CD4-positive, alpha-beta T cell (primary cell): ENCODE data around the gene SYK. TPM values are rescaled to one million over a fixed set of nuclear protein-coding genes. Genes with fewer than 3 reads are reported as not detected.

Source experiments
- ATAC-seq: fragments of 200-7000 bp; cut with Tn5 transposase; one replicate; pipeline ENCODE4 v1.10.0; 2022; ENCODE audit warnings: mild to moderate bottlenecking; ENCODE audit not compliant: poor library complexity
- CTCF ChIA-PET: fragments of 350-600 bp; sonication (Branson Sonifier 250); formaldehyde crosslinking; loops from one replicate; lab custom pipeline; 2021; ENCODE audit warnings: antibody characterized with exemption, inconsistent platforms; lab: Charles Lee
- POLR2A ChIA-PET: fragments of 350-600 bp; sonication (Branson Sonifier 250); formaldehyde crosslinking; loops from one replicate; lab custom pipeline; 2021; ENCODE audit warnings: antibody characterized with exemption, inconsistent platforms; lab: Charles Lee
- DNase-seq, 14 experiments: peaks; one replicate each; pipeline ENCODE4 v3.0.0-alpha.2; 2013 to 2020; ENCODE audit warnings: mixed read lengths in 2 of 14
- H3K27ac ChIP-seq, 2 donors: one replicate each; pipeline versions ENCODE4 v1.5.1 to v1.7.0; 2013; ENCODE audit warnings: low read length in 2 of 2, low read depth in 1 of 2, mild to moderate bottlenecking in 1 of 2
- H3K27me3 ChIP-seq, 2 experiments: 1 replicate in 1 of 2; 2 replicates in 1 of 2; pipeline versions ENCODE4 v1.6.1 to v1.7.0; 2013; ENCODE audit warnings: low read length in 2 of 2, control low read depth in 1 of 2, mild to moderate bottlenecking in 1 of 2, moderate library complexity in 1 of 2; ENCODE audit not compliant: insufficient read depth in 2 of 2, control insufficient read depth in 1 of 2
- H3K36me3 ChIP-seq: one replicate; pipeline ENCODE4 v1.6.1; 2013; ENCODE audit warnings: low read length, control low read depth; ENCODE audit not compliant: insufficient read depth
- H3K4me1 ChIP-seq: one replicate; pipeline ENCODE4 v1.6.1; 2013; ENCODE audit warnings: low read length, control low read depth; ENCODE audit not compliant: insufficient read depth
- H3K4me3 ChIP-seq: one replicate; pipeline ENCODE4 v1.5.1; 2013; ENCODE audit warnings: mild to moderate bottlenecking, low read length, moderate library complexity
- H3K9me3 ChIP-seq, 2 experiments: 1 replicate in 1 of 2; 2 replicates in 1 of 2; pipeline versions ENCODE4 v1.6.1 to v1.7.0; 2013; ENCODE audit warnings: low read length in 2 of 2, mild to moderate bottlenecking in 2 of 2, control low read depth in 1 of 2, moderate library complexity in 1 of 2; ENCODE audit not compliant: control insufficient read depth in 1 of 2, insufficient read depth in 1 of 2
- H3K27ac Mint-ChIP-seq: one replicate; pipeline ENCODE4 v1.8.0; 2020; ENCODE audit warnings: mixed read lengths
- H3K27me3 Mint-ChIP-seq: one replicate; pipeline ENCODE4 v1.8.0; 2021; ENCODE audit warnings: mixed read lengths
- H3K36me3 Mint-ChIP-seq: one replicate; pipeline ENCODE4 v1.8.0; 2021; ENCODE audit warnings: low read depth, mixed read lengths
- H3K4me1 Mint-ChIP-seq: one replicate; pipeline ENCODE4 v1.8.0; 2021; ENCODE audit warnings: low read depth, mixed read lengths
- H3K4me3 Mint-ChIP-seq: one replicate; pipeline ENCODE4 v1.8.0; 2020; ENCODE audit warnings: mild to moderate bottlenecking, mixed read lengths
- H3K9me3 Mint-ChIP-seq: one replicate; pipeline ENCODE4 v1.8.0; 2020; ENCODE audit warnings: mixed read lengths
- intact Hi-C, 2 experiments: fragments of 100-400 bp; cut with DNase I in 1 of 2; cut with micrococcal nuclease in 1 of 2; formaldehyde crosslinking; loops; one replicate each; pipeline versions ENCODE4 v1.15.1 to v1.9.0; 2023 to 2025; cut with DNase I, micrococcal nuclease
- total RNA-seq, 174 experiments: library from RNA in 2 of 174; stranded (reverse) in 2 of 174; gene quantifications; one replicate each; pipeline ENCODE4 v1.2.3 and lab custom pipeline; 2021 to 2026
- TF ChIP-seq, protein P1 (sequence below): fragments of 200-600 bp; IDR thresholded peaks from one replicate; pipeline ENCODE4 v1.8.0; 2022; ENCODE audit warnings: antibody characterized with exemption, mild to moderate bottlenecking

SYK gene
- total RNA-seq, 2 experiments from 2014 or later = 1.1 to 1.2 TPM

DNA sequence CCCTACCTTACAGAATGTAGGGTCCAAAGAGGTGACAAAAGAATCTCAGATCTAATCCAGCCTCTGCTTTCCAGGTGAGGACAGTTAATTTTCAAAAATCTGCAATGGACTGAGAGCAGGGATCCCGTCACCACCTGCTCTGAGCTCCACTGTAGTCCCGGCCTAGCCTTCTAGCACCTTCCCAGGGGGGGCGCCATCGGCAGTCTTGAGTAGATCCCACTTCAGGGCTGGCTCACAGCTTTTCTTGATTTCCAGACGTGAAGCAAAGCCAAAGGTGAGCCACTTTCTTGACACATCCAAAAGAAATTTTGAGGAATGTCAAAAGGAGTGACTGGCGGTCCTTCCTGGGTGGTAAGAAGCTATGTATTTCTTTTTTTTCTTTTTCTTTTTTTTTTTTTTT, 114.1 kb downstream of the SYK start:
- Histone ChIP-seq H3K27ac (no peak overlapping the region), H3K4me3 (no peak overlapping the region), H3K4me1 (no peaks in the 10 kb centered on the region), H3K36me3 (no peaks in the 10 kb centered on the region), H3K9me3 (no peaks in the 10 kb centered on the region), H3K27me3 (no peaks in the 10 kb centered on the region)
- H3K4me3 Mint-ChIP-seq = no peak overlapping the region
- H3K9me3 Mint-ChIP-seq = no peaks in the 10 kb centered on the region
- TF ChIP-seq, protein P1, sequence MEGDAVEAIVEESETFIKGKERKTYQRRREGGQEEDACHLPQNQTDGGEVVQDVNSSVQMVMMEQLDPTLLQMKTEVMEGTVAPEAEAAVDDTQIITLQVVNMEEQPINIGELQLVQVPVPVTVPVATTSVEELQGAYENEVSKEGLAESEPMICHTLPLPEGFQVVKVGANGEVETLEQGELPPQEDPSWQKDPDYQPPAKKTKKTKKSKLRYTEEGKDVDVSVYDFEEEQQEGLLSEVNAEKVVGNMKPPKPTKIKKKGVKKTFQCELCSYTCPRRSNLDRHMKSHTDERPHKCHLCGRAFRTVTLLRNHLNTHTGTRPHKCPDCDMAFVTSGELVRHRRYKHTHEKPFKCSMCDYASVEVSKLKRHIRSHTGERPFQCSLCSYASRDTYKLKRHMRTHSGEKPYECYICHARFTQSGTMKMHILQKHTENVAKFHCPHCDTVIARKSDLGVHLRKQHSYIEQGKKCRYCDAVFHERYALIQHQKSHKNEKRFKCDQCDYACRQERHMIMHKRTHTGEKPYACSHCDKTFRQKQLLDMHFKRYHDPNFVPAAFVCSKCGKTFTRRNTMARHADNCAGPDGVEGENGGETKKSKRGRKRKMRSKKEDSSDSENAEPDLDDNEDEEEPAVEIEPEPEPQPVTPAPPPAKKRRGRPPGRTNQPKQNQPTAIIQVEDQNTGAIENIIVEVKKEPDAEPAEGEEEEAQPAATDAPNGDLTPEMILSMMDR = no peak
- ATAC-seq (no peak), DNase-seq (no peak)
- no peak overlapping the region for H3K27ac Mint-ChIP-seq
- no peaks in the 10 kb centered on the region for H3K36me3 Mint-ChIP-seq
- ChIA-PET CTCF (interaction anchor here (1.0 to 2.1 kb wide), 6 partner anchors 508 to 917 kb away, joined by 3 to 19 read pairs (median 5); partner anchors contain the start of gene NFIL3), POLR2A (interaction anchor here (1.5 kb wide), 1 partner anchor 510 kb away, joined by 11 read pairs; no protein-coding TSS in a partner anchor)
- intact Hi-C loops = loop anchor here (1.0 to 10.0 kb wide), 8 partner anchors 122 to 819 kb away; no protein-coding TSS in a partner anchor
- no peaks in the 10 kb centered on the region for H3K4me1 Mint-ChIP-seq
- H3K27me3 Mint-ChIP-seq = no peaks in the 10 kb centered on the region

DNA sequence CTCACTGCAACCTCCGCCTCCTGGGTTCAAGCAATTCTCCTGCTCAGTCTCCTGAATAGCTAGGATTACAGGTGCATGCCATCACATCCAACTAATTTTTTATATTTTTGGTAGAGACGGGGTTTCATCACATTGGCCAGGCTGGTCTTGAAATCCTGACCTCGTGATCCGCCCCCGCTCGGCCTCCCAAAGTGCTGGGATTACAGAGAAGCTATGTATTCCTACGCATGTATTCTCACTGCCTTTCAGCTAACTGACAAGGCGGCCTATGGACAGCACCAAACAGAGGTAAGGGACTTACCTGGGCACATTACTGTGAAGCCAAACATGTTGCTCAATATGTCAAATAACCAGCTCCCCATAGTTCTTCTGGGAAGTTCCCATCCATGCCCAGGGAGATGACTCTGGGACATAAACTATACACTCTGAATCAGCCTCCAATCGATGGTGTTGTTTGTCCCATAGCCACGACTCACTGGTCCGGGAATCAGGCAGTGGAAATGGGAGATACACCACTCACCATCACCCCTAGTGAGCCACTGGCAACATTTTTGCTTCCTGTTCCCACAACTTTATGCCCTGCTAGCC, 114.6 kb downstream of the SYK start:
- TF ChIP-seq, protein P1 = no peak
- Mint-ChIP-seq H3K4me3 (no peak overlapping the region), H3K36me3 (no peaks in the 10 kb centered on the region), H3K4me1 (no peaks in the 10 kb centered on the region), H3K9me3 (no peaks in the 10 kb centered on the region), H3K27me3 (no peaks in the 10 kb centered on the region), H3K27ac (no peak overlapping the region)
- no peaks in the 10 kb centered on the region for H3K27me3 ChIP-seq
- no peak for ATAC-seq
- no peaks in the 10 kb centered on the region for H3K4me1 ChIP-seq
- H3K36me3 ChIP-seq = no peaks in the 10 kb centered on the region
- no peaks in the 10 kb centered on the region for H3K9me3 ChIP-seq
- H3K27ac ChIP-seq = no peak overlapping the region
- CTCF ChIA-PET = interaction anchor here (1.0 to 2.1 kb wide), 2 partner anchors 510 to 917 kb away, joined by 3 to 19 read pairs; no protein-coding TSS in a partner anchor
- no peak for DNase-seq
- no peak overlapping the region for H3K4me3 ChIP-seq
- intact Hi-C loops = loop anchor here (5.0 to 10.0 kb wide), 3 partner anchors 121 to 766 kb away; no protein-coding TSS in a partner anchor
- POLR2A ChIA-PET = no interaction called here

DNA sequence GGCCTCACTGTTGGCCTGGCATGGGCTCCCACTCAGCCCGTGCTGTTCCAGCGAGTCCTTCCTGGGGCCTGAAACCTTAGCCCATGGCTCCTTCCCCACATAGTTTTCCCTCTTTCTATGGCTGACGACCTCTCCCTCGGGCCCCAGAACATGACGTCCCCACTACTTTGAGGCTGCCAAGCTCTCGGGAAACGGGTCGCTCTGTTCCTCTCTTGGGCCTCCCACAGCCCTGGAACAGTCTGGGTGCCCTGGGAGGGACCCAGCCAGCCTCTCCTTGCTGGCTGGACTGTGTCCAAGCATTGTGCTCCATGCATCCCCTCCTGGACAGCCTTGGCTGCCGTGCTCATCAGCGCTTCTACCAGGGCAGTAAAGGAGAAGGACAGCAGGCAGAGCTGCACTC, 118.3 kb downstream of the SYK start:
- H3K4me3 Mint-ChIP-seq = no peak overlapping the region
- H3K9me3 ChIP-seq = no peaks in the 10 kb centered on the region
- H3K36me3 ChIP-seq = no peaks in the 10 kb centered on the region
- TF ChIP-seq, protein P1 = no peak
- no peaks in the 10 kb centered on the region for H3K36me3 Mint-ChIP-seq
- CTCF ChIA-PET = no interaction called here
- no peaks in the 10 kb centered on the region for H3K27me3 ChIP-seq
- ATAC-seq (no peak), DNase-seq (no peak)
- H3K9me3 Mint-ChIP-seq = no peaks in the 10 kb centered on the region
- H3K27me3 Mint-ChIP-seq = peaks cover 11% of the 10 kb centered on the region
- no peaks in the 10 kb centered on the region for H3K4me1 Mint-ChIP-seq
- POLR2A ChIA-PET = no interaction called here
- H3K27ac Mint-ChIP-seq = no peak overlapping the region
- H3K4me3 ChIP-seq = no peak overlapping the region
- no peaks in the 10 kb centered on the region for H3K4me1 ChIP-seq
- intact Hi-C loops = loop anchor here (5.0 to 10.0 kb wide), 3 partner anchors 117 to 762 kb away; no protein-coding TSS in a partner anchor
- H3K27ac ChIP-seq = no peak overlapping the region
